ENCODE measurements around the gene ZNF211. TPM values are rescaled to one million over a fixed set of nuclear protein-coding genes. Genes with fewer than 3 reads are reported as not detected.

Gene ZNF211
- 25.0 TPM for total RNA-seq

DNA sequence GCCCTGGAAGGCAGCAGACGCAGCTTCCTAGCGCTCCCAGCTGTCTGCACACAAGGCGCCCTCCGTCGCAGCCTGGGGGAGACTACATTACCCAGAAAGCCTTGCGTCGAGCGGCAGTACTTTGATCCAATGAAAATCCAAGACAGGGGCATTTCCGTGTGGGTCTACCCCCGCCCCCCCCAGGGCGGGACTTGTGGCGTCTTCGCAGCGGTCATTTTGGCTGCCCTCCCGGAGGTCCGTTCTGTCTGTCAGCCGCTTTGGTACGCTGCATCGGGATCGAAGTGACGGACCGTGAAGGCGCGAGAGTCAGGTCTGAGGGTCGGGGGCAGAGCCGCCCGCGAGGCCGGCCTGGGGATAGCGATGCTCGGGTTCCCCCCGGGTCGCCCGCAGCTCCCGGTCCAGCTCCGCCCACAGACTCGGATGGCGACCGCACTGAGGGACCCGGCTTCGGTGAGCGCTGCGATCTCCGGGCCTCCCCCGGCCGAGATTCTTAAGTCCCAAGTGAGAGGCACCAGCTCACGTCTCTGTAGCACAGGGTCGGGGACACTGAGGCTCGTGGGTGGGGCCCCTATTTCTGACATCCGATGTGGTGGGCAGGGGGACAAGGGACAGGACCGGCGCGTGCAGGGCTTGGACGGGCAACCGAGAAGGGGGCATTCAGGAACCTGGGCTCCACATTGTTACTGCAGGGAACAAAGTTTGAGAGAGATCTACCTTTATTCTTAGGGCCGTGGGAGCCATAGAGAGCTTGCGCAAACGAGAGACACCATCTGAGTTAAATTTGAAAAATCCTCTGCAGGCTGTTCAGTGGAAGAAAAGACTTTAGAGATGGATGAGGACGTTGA, at the start of gene ZNF211:
TSS of gene ZNF211 (plus strand) at position 182 of the 845 bp plus-strand sequence. CDS start at position 361, 179 bp downstream.

GRCh38 chr19:57583521-57584416, 49.2 kb upstream of the ZNF211 start, which contains the start of gene ZIK1:
ZIK1 (plus strand) TSS chr19:57584145; CDS start chr19:57584357, 212 bp downstream.

DNA sequence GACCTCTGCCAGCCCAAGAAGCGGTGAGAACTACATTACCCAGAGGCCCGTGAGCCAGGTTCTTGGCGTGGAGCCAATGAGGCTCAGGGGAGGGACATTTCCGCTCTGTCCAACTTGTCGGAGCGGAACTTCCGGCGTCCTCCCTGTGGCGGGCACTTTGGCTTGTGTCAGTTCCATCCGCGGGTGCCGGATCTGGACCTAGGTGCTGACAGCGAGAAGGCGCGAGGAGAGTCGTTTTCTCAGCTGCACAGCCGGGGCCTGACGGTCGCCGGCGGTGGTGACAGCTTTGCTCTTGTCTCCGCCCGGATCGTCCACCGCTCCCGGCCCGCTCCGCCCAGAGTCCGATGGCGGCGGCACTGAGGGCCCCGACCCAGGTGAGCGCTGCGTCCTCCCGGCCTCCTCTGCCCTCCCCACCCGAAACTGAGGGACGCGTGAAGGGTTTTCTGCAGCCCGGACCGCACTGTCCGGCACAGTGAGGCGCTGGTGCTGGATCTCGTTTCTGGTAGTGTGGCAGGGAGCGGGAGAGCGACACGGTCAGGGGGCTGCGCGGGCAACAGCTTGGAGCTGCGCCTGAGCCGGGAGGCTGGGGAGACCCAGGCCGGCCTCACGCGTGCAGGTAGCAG, 33.1 kb upstream of the ZNF211 start, which contains the start of gene ZNF530:
TSS of gene ZNF530 (plus strand) at position 125 of the 623 bp plus-strand sequence. CDS start 4,461 bp downstream, outside the sequence.

GRCh38 chr19:57613941-57614743, 18.8 kb upstream of the ZNF211 start, which contains the start of gene ZNF134:
ZNF134 (plus strand) TSS chr19:57614242; CDS start chr19:57619469, 5,227 bp downstream.

GRCh38 chr19:57668635-57669034, 35.7 kb downstream of the ZNF211 start, which contains the start of gene ZSCAN4:
ZSCAN4 (plus strand) TSS chr19:57668935; CDS start chr19:57676146, 7,211 bp downstream.

Other genes starting within 250 kb of the ZNF211 start
- 37.1 TPM for gene ZNF548, start 243.3 kb upstream of the ZNF211 start, total RNA-seq
- gene ZNF17, start 222.0 kb upstream of the ZNF211 start, total RNA-seq: 29.5 TPM
- gene ZNF749, start 197.8 kb upstream of the ZNF211 start, total RNA-seq: 23.0 TPM
- 1.8 TPM for gene VN1R1, start 176.0 kb upstream of the ZNF211 start, total RNA-seq
- gene ZNF772, start 155.6 kb upstream of the ZNF211 start, total RNA-seq: 32.7 TPM
- 17.0 TPM for gene ZNF419, start 145.4 kb upstream of the ZNF211 start, total RNA-seq
- 15.8 TPM for gene ZNF773, start 133.2 kb upstream of the ZNF211 start, total RNA-seq
- gene ZNF549, start 105.8 kb upstream of the ZNF211 start, total RNA-seq: 12.1 TPM
- gene ZNF550, start 73.3 kb upstream of the ZNF211 start, total RNA-seq: 14.8 TPM
- 6.8 TPM for gene ZNF416, start 54.3 kb upstream of the ZNF211 start, total RNA-seq
- 18.9 TPM for gene ZIK1, start 49.0 kb upstream of the ZNF211 start, total RNA-seq
- 6.2 TPM for gene ZNF530, start 33.3 kb upstream of the ZNF211 start, total RNA-seq
- 30.1 TPM for gene ZNF134, start 18.9 kb upstream of the ZNF211 start, total RNA-seq
- gene ZSCAN4, start 35.8 kb downstream of the ZNF211 start, total RNA-seq: not detected
- gene ZNF551, start 48.8 kb downstream of the ZNF211 start, total RNA-seq: 17.5 TPM
- 24.1 TPM for gene ZNF154, start 76.0 kb downstream of the ZNF211 start, total RNA-seq
- gene ZNF671, start 94.5 kb downstream of the ZNF211 start, total RNA-seq: 13.9 TPM
- gene ZNF776, start 113.6 kb downstream of the ZNF211 start, total RNA-seq: 47.7 TPM
- 33.7 TPM for gene ZNF586, start 136.5 kb downstream of the ZNF211 start, total RNA-seq
- 20.0 TPM for gene ZNF552, start 181.7 kb downstream of the ZNF211 start, total RNA-seq
- 18.5 TPM for gene ZNF587B, start 197.1 kb downstream of the ZNF211 start, total RNA-seq
- 54.7 TPM for gene ZNF587, start 216.7 kb downstream of the ZNF211 start, total RNA-seq

All from metanephros (tissue), 1 donor.